HG03571 (cell line): ENCODE measurements around the gene HCAR1.
"Not testable (repeated sequence)": the region's sequence is repeated elsewhere in the genome, so short reads cannot be mapped to it uniquely, and the experiment has no call there.

Experiments used
- ATAC-seq: cut with Tn5 transposase; IDR thresholded peaks from one replicate; pipeline ENCODE4 v1.9.1; 2021; ENCODE audit not compliant: unreplicated experiment

The HCAR1 gene

DNA sequence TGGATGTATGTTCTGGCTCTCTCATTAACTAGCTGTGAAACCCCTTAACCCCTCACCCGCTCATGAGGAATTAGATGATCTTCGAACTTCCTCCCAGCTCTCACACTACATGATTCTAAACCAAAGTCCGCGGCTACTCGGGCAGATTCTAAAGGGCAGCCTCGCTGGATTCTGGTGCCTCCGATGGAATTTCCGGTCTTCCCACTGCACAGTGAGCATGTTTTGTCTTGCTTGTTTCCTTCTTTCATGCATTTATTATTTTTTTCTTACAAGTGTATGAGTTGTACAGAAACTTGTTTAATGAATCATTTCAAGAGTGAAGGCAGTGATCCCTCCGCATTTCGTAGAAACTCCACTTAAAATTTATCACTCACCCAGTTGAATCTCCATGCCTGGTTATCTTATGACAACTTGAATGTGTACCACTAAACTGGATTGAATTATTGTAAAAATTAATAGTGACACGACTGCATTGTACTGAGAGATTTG, 9.5 kb downstream of the HCAR1 start:
- ATAC-seq = no peak

- not testable (repeated sequence) for ATAC-seq
Observed at GRCh38 chr12:122716658-122717057, 14.0 kb downstream of the HCAR1 start, which contains the start of gene HCAR3. Gene HCAR3, minus strand, starts transcription at chr12:122716811. Its CDS starts 74 bp downstream, at chr12:122716737.

- not testable (repeated sequence) for ATAC-seq
Observed at GRCh38 chr12:122715211-122715610, 15.4 kb downstream of the HCAR1 start.

DNA sequence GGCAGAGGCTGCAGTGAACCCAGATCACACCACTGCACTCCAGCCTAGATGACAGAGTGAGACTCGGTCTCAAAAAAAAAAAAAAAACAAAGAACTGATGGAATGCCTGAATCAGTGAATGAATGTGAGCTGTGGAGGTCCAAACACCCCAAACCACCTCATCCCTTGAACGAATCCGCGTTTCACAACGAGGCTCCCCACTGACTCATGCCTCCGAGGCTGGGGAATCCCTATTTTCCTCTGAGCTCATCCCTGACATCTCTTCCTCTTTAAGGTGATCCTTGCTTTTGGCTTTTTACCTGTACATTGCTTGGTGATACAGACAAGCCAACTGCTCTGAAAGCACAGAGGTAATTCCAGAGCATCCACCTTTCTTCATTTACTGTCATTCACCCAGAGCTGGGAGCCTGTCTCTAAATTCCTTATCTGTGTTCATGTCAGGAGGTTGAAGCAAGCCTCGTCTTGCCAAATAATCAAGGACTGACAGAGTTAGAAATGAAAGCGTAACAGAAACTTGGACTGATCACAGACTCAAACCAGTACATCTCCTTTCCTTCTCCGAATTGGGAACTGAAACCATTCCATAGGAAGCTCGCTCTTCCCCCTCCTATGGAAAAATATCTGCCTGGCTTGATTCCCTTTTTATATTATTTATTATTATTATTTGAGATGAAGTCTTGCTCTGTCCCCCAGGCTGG, 17.0 kb downstream of the HCAR1 start:
- not testable (repeated sequence) for ATAC-seq

DNA sequence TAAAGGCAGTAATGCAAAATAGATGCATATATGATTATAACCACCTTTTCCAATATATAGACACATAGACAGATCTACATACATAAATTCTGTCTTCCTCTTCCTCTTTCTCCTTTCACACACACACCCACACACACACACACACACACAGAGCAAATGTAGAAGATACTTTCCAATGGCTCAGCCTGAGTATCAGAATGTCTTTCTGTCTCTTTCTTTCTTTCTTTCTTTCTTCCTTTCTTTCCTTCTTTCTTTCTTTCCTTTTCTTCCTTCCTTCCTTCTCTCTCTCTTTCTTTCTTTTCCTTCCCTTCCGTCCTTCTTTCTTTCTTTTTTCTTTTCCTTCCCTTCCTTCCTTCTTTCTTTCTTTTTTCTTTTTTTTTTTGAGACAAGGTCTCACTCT, 19.4 kb downstream of the HCAR1 start:
- not testable (repeated sequence) for ATAC-seq

DNA sequence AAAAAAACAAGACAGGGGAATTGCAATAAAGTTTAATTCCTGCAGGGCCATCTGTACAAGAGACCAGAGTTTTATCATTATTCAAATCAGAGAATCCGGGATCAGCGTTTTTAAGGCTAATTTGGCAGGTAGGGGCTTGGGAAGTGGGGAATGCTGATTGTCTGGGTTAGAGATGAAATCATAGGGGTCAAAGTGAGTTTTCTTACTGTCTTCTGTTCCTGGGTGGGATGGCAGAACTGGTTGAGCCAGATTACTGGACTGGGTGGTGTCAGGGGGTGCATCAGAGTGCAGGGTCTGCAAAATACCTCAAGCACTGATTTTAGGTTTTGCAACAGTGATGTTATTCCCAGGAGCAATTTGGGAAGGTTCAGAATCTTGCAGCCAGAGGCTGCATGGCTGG, 20.3 kb downstream of the HCAR1 start:
- not testable (repeated sequence) for ATAC-seq

- not testable (repeated sequence) for ATAC-seq
Observed at GRCh38 chr12:122709287-122709686, 21.4 kb downstream of the HCAR1 start.

- ATAC-seq = not testable (repeated sequence)
Observed at GRCh38 chr12:122703841-122704240, 26.8 kb downstream of the HCAR1 start.

DNA sequence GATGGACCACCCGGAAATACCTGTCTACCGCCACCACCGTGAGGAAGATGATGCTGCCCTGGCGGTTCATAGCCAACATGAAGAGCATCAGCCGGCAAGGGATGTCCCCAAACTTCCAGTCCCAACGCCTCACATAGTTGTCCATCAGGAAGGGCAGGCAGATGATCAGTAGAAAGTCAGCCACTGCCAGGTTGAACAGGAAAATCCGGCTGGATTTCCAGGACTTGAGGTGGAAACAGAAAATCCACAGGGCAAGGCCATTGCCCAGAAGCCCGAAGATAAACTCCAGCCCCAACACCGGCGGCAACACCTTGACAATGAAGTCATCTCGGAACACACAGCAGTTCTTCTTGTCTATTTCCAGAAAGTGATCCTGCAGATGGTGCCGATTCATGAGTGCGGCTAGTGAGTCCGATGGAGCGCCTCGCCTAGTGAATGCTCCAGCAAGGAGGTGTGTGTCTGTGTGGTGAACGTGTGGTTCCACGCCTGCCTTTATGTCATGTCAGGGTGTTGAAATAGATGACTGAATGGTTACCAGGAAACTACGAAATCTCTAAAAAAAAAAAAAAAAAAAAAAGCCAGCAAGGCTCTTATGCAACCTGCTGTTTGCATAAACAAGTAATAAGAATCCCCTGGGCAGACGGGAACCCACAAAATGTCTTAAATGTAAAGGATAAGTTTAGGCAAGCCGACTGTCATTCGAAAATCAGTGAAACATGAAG, 27.6 kb downstream of the HCAR1 start, which contains the start of gene HCAR2:
TSS of gene HCAR2 (minus strand) at position 468 of the 722 bp plus-strand sequence. CDS start at position 394, 74 bp downstream.
- not testable (repeated sequence) for ATAC-seq

GRCh38 chr12:122701481-122701880, 29.2 kb downstream of the HCAR1 start:
- not testable (repeated sequence) for ATAC-seq

- not testable (repeated sequence) for ATAC-seq
Observed at GRCh38 chr12:122700038-122700710, 30.5 kb downstream of the HCAR1 start.

- ATAC-seq = not testable (repeated sequence)
Observed at GRCh38 chr12:122696922-122697321, 33.7 kb downstream of the HCAR1 start.

DNA sequence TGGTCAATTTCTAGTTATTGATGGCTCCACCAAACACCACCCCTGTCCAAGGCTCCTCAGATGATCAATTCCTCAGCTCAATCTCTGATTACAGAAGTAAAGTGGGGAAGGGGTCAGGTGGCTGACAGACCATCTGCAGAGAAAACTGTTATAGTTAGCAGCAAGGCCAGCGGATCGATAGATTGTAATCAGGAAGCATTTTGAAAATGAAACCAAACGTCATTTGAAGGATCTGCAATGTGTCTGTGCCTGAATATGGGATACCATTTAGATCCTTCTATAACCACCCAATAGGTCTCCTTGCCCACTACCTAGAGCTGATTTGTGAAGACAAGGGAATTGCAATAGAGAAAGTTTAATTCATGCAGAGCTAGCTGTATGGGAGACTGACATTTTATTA, 39.1 kb downstream of the HCAR1 start:
- no peak for ATAC-seq

- no peak for ATAC-seq
Observed at GRCh38 chr12:122688291-122688690, 42.4 kb downstream of the HCAR1 start.

DNA sequence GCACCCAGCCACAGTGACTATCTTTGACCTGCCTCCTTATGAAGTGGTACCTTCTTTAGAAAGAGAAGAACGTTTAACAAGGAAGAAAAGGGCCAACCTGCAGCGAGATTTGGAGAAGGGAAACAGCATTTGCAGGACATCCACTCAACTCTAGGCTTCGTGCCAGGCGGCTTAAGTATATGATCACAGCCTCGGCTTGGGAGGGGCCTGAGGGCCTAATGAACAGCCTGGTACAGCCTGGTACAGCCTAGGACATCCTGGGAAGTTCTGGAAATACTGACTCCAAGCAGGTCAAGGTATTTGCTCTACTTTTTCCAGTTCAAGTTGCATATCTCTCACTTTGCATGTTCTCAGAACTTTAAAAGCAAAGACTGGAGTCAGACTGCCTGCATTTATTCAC, 43.6 kb downstream of the HCAR1 start:
- no peak for ATAC-seq

GRCh38 chr12:122686538-122686937, 44.1 kb downstream of the HCAR1 start:
- ATAC-seq = no peak

DNA sequence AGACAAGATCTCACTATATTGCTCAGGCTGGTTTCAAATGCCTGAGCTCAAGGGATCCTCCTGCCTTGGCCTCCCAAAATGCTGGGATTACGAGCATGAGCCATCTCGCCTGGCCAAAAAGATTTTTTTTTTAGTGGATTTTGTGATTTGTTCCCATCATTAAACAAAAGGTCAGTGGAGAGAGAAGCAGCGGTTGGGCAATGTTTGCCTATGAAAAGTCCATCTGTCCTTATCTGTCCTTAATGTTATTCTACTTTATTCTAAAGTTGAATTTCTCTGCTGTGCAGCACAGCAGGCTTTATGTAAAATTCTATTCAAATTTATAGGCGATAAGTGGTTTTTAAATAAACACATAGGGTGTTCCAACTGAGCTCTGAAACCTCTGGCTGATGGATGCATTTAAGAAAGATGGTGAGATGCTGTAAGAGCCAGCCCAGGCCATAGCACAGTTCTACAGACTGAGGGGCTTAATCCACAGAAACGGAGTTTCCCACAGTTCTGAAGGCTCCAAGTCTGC, 46.3 kb downstream of the HCAR1 start:
- no peak for ATAC-seq

DNA sequence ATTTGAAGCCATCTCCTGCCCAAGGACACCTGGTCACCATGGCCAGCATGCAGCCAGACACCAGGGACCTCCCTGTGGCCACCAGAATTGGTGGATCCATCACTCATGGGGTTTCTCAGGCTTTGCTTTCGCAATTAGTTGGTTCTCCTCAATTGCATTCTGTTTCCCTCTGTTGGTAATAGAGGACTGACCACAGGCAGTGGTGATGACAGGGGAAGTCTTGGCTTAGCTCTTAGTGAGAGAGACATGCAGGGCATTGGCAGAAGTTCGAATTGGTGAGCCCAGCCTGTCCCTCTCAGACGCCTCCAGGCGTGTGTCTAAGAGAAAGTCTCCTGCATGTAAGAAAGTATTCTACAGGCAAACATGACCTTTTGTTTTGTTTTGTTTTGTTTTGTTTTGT, 48.8 kb downstream of the HCAR1 start:
- no peak for ATAC-seq

- not testable (repeated sequence) for ATAC-seq
Observed at GRCh38 chr12:122680989-122681388, 49.7 kb downstream of the HCAR1 start.

GRCh38 chr12:122676781-122677180, 53.9 kb downstream of the HCAR1 start:
- not testable (repeated sequence) for ATAC-seq
